Activated CD8-positive, alpha-beta memory T cell treated with anti-CD3 and anti-CD28 coated beads, Interleukin-2, amount 50 U/mL, for 24 hours (primary cell): ENCODE data around the gene ETV6.

Experiments used
- DNase-seq: peaks from one replicate; pipeline ENCODE4 v3.0.0-alpha.2; 2020; ENCODE audit errors: extremely low read depth

Gene ETV6

GRCh38 chr12:11922361-11922760 lies 272.9 kb downstream of the ETV6 start:
- DNase-seq: no peak

GRCh38 chr12:11923067-11923466 lies 273.6 kb downstream of the ETV6 start:
- DNase-seq: no peak

GRCh38 chr12:11927286-11927935 lies 277.9 kb downstream of the ETV6 start:
- DNase-seq: no peak

- no peak for DNase-seq
Measured at GRCh38 chr12:11929714-11930113, 280.2 kb downstream of the ETV6 start.

- no peak for DNase-seq
Measured at GRCh38 chr12:11939223-11939622, 289.7 kb downstream of the ETV6 start.

DNA sequence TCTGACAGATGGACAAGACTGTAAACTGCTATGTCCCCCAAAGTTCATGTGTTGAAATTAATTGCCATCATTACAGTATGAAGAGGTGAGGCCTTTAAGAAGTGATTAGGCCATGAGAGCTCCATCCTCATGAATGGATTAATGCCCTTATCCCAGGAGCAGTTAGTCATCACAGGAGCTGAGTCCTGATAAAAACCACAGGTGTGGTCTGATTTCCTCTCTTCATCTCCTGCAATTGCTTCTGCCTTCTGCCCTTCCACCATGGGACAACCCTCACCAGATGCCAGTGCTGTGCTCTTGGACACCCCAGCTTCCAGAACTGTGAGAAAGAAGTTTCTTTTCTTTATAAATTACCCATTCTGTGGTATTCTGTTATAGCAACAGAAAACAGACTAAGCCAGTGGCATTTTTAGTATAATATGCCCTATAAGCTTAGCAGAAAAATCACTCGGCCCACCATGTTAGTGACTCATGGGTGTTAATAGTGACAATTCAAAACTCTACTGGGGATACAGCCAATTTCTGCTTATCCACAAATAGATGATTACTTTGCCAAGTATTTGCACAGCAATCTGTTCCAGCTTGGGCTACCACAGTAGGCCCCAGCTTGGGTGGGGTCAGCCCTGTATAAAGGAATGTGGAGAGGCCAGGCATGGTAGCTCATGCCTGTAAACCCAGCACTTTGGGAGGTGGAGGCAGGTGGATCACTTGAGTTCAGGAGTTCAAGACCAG lies 292.3 kb downstream of the ETV6 start:
- DNase-seq: no peak

GRCh38 chr12:11943919-11944700 lies 294.6 kb downstream of the ETV6 start:
- DNase-seq: no peak
